HG02588 (cell line): ENCODE measurements around the gene CAD.

ENCODE experiments used
- ATAC-seq: cut with Tn5 transposase; IDR thresholded peaks from one replicate; pipeline ENCODE4 v1.9.1; 2021; ENCODE audit warnings: mild to moderate bottlenecking, moderate library complexity; ENCODE audit not compliant: unreplicated experiment

Gene CAD

GRCh38 chr2:27275211-27276150, 58.3 kb downstream of the CAD start, which contains the start of gene DNAJC5G:
DNAJC5G (plus strand) TSS chr2:27275433; CDS start chr2:27276729, 1,296 bp downstream.
- ATAC-seq = no peak

- no peak for ATAC-seq
Observed at GRCh38 chr2:27278010-27278409, 60.8 kb downstream of the CAD start.

- ATAC-seq = no peak
Observed at GRCh38 chr2:27280826-27281225, 63.7 kb downstream of the CAD start.

GRCh38 chr2:27281442-27281841, 64.3 kb downstream of the CAD start:
- no peak for ATAC-seq

GRCh38 chr2:27281855-27282559, 64.8 kb downstream of the CAD start, which contains the start of gene TRIM54:
TRIM54 (plus strand) TSS chr2:27282429; CDS start chr2:27282732, 303 bp downstream.
- no peak for ATAC-seq

- ATAC-seq = no peak
Observed at GRCh38 chr2:27282892-27283291, 65.7 kb downstream of the CAD start.

GRCh38 chr2:27284996-27285395, 67.8 kb downstream of the CAD start:
- no peak for ATAC-seq

- ATAC-seq = no peak
Observed at GRCh38 chr2:27285481-27285880, 68.3 kb downstream of the CAD start.

- no peak for ATAC-seq
Observed at GRCh38 chr2:27288610-27289009, 71.4 kb downstream of the CAD start.

- no peak for ATAC-seq
Observed at GRCh38 chr2:27290549-27290948, 73.4 kb downstream of the CAD start.

GRCh38 chr2:27291865-27292264, 74.7 kb downstream of the CAD start:
- ATAC-seq = no peak
